ENCODE data around the gene GIPC1. TPM values are rescaled to one million over a fixed set of nuclear protein-coding genes. Genes with fewer than 3 reads are reported as not detected.

GIPC1 gene
- polyA plus RNA-seq, 2 of the 4 experiments (the other 2 are of a cell fraction), result 52.9 to 86.4 TPM

DNA sequence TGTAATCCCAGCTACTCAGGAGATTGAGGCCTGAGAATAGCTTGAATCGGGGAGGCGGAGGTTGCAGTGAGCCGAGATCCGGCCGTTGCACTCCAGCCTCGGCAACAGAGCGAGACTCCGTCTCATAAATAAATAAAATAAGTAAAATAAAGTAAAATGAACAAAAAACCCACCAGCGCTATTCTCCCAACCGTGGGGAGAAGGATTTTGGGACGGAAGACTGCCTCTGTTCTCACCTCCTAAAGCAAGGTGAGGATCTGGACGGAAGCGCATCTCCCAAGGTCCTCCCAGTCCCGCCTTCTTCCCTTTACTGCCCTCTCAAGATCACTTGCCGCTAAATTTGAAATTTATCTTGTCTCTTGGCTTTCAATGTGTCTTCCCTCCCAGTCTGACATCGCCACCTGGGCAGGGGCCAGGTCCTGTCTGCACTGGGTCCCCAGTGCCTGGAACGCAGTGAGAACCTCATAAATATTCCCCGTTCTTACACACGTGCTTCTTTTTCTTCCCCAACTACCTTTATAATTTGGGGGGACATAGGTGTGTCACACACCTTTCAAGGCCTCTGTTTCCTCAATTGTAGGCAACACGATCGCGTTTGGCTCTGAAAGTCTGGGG is 23.4 kb upstream of the GIPC1 start:
- peaks cover 54% of the 10 kb centered on the region for H3K4me1 ChIP-seq
- peak overlapping the region; percentile 75 for H3K4me2 ChIP-seq
- DNase-seq (ENCODE audit: low read depth in 1 of 2, low spot score in 1 of 2) (no peak), ATAC-seq (no peak), FAIRE-seq (no peak)
- 91% methylated on average over 22 of the region's 22 CpGs for WGBS (ENCODE audit: missing lambda C conversion rate)
- CTCF ChIA-PET, result interaction anchor here (1.0 kb wide), 1 partner anchor 15 kb away, joined by 10 read pairs; no protein-coding TSS in a partner anchor
- POLR2A ChIA-PET, result interaction anchor here (3.2 kb wide), 1 partner anchor 12 kb away, joined by 112 read pairs; no protein-coding TSS in a partner anchor
- H3K9me3 ChIP-seq, result no peaks in the 10 kb centered on the region
- peak overlapping the region; percentile 92 for H3K27ac ChIP-seq
- 0 out of 3 replicates have a peak overlapping the region, but pooled peaks have one; percentile 31 for H3K4me3 ChIP-seq
- TF ChIP-seq, protein P1, sequence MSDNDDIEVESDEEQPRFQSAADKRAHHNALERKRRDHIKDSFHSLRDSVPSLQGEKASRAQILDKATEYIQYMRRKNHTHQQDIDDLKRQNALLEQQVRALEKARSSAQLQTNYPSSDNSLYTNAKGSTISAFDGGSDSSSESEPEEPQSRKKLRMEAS (IDR thresholded peaks at IDR 0.05), result no peak
- TF ChIP-seq RNF2 (IDR thresholded peaks at IDR 0.05; ENCODE audit: borderline replicate concordance, low read depth) (no peak), JUNB (IDR thresholded peaks at IDR 0.05) (no peak), SREBF2 (IDR thresholded peaks at IDR 0.05) (no peak), CBX8 (IDR thresholded peaks at IDR 0.05) (no peak), ZSCAN20 (CRISPR knock-in tag; IDR thresholded peaks at IDR 0.05) (no peak)

DNA sequence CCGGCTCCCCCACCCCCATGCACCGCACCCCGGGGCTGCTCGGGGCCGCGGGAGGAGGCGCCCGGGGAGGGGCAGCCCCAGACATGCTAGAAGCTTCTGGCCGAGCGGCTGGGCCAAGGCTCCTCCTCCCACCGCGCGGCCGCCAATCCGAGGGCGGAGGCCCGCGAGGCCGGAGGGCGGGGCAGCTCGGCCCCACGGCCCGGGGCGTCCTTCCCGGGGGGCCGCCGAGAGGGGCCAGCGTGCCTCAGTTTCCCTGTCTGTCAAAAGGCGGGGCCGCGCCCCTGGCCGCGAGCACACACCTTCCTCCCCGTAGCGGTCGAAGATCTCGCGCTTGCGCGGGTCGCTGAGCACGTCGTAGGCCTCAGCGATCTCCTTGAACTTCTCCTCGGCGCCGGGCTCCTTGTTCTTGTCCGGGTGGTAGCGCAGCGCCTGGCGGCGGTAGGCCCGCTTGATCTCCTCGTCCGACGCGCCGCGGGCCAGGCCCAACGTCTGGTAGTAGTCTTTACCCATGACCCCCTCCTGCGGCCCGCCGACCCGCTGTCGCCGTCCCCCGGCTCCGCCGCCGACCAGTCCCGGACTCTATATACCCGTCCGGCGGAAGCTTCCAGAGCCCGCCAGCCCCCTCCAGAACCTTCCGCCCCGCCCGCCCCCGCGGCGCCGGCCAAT is 22.0 kb upstream of the GIPC1 start, which contains the start of gene DNAJB1:
TSS of gene DNAJB1 (minus strand) at position 558 of the 666 bp plus-strand sequence. CDS start at position 510, 48 bp downstream.
- Histone ChIP-seq H3K4me1 (peaks cover 66% of the 10 kb centered on the region), H3K27ac (peak within 1 kb of the TSS; percentile 99 to 100), H3K4me3 (peak within 1 kb of the TSS; percentile 100), H3K9me3 (no peaks in the 10 kb centered on the region), H3K4me2 (peak within 1 kb of the TSS; percentile 93)
- ChIA-PET POLR2A (interaction anchor here (0.6 to 3.2 kb wide), 9 partner anchors 9 to 381 kb away, joined by 3 to 112 read pairs (median 7); partner anchors contain the start of gene GIPC1), CTCF (interaction anchor here (0.7 to 3.5 kb wide), 4 partner anchors 11 to 38 kb away, joined by 3 to 17 read pairs (median 3); no protein-coding TSS in a partner anchor)
- FAIRE-seq (no peak), DNase-seq (ENCODE audit: low read depth in 1 of 2, low spot score in 1 of 2) (peak; percentile 64 to 75), ATAC-seq (peak; percentile 77 to 79)
- 6% methylated on average over 19 of the region's 82 CpGs for WGBS (ENCODE audit: missing lambda C conversion rate)
- TF ChIP-seq HEYL (CRISPR knock-in tag; IDR thresholded peaks at IDR 0.05), result no peak
- TF ChIP-seq FOXS1 (CRISPR knock-in tag; IDR thresholded peaks at IDR 0.05), result no peak
- TF ChIP-seq MYC (IDR thresholded peaks at IDR 0.05; ENCODE audit: borderline replicate concordance, low read length), result no peak
- TF ChIP-seq CEBPB (IDR thresholded peaks at IDR 0.05), result no peak
- peak; percentile 67 to 93; a peak in 4 of 5 replicates for TF ChIP-seq JUN (IDR thresholded peaks at IDR 0.05)
- peak; percentile 99 for TF ChIP-seq POLR2A (IDR thresholded peaks at IDR 0.05; ENCODE audit: low read length)
- TF ChIP-seq RFX5 (IDR thresholded peaks at IDR 0.05), result no peak
- TF ChIP-seq, protein P2, sequence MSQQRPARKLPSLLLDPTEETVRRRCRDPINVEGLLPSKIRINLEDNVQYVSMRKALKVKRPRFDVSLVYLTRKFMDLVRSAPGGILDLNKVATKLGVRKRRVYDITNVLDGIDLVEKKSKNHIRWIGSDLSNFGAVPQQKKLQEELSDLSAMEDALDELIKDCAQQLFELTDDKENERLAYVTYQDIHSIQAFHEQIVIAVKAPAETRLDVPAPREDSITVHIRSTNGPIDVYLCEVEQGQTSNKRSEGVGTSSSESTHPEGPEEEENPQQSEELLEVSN (IDR thresholded peaks at IDR 0.05; ENCODE audit: borderline replicate concordance, low read depth), result 0 out of 2 replicates have a peak, but pooled peaks have one; percentile 29
- TF ChIP-seq, protein P3, sequence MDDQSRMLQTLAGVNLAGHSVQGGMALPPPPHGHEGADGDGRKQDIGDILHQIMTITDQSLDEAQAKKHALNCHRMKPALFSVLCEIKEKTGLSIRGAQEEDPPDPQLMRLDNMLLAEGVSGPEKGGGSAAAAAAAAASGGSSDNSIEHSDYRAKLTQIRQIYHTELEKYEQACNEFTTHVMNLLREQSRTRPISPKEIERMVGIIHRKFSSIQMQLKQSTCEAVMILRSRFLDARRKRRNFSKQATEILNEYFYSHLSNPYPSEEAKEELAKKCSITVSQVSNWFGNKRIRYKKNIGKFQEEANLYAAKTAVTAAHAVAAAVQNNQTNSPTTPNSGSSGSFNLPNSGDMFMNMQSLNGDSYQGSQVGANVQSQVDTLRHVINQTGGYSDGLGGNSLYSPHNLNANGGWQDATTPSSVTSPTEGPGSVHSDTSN (IDR thresholded peaks at IDR 0.05), result peak; percentile 74; the same call in 1 of the 2 replicates
- peak; percentile 100 for TF ChIP-seq PHF8 (IDR thresholded peaks at IDR 0.05; ENCODE audit: borderline replicate concordance, low read depth)
- no peak for TF ChIP-seq KDM1A (IDR thresholded peaks at IDR 0.05; ENCODE audit: low read depth)
- no peak for TF ChIP-seq ESRRA (IDR thresholded peaks at IDR 0.05; ENCODE audit: borderline replicate concordance, low read length)
- TF ChIP-seq MAFK (IDR thresholded peaks at IDR 0.05; ENCODE audit: partially characterized antibody), result no peak
- TF ChIP-seq, protein P1 (IDR thresholded peaks at IDR 0.05), result peak; percentile 38; the same call in 1 of the 2 replicates
- TF ChIP-seq HOXB5 (CRISPR knock-in tag; IDR thresholded peaks at IDR 0.05), result peak; percentile 49; the same call in 1 of the 2 replicates
- TF ChIP-seq, protein P4, sequence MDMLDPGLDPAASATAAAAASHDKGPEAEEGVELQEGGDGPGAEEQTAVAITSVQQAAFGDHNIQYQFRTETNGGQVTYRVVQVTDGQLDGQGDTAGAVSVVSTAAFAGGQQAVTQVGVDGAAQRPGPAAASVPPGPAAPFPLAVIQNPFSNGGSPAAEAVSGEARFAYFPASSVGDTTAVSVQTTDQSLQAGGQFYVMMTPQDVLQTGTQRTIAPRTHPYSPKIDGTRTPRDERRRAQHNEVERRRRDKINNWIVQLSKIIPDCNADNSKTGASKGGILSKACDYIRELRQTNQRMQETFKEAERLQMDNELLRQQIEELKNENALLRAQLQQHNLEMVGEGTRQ (IDR thresholded peaks at IDR 0.05), result no peak
- peak; percentile 83 for TF ChIP-seq TFCP2L1 (CRISPR knock-in tag; IDR thresholded peaks at IDR 0.05)
- no peak for TF ChIP-seq MAZ (IDR thresholded peaks at IDR 0.05; ENCODE audit: borderline replicate concordance, low read depth, low read length)
- 0 out of 2 replicates have a peak, but pooled peaks have one; percentile 60 for TF ChIP-seq RARB (CRISPR knock-in tag; IDR thresholded peaks at IDR 0.05)
- TF ChIP-seq, protein P5, sequence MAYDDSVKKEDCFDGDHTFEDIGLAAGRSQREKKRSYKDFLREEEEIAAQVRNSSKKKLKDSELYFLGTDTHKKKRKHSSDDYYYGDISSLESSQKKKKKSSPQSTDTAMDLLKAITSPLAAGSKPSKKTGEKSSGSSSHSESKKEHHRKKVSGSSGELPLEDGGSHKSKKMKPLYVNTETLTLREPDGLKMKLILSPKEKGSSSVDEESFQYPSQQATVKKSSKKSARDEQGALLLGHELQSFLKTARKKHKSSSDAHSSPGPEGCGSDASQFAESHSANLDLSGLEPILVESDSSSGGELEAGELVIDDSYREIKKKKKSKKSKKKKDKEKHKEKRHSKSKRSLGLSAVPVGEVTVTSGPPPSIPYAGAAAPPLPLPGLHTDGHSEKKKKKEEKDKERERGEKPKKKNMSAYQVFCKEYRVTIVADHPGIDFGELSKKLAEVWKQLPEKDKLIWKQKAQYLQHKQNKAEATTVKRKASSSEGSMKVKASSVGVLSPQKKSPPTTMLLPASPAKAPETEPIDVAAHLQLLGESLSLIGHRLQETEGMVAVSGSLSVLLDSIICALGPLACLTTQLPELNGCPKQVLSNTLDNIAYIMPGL (CRISPR knock-in tag; IDR thresholded peaks at IDR 0.05; ENCODE audit: borderline replicate concordance), result 0 out of 2 replicates have a peak, but pooled peaks have one; percentile 77
- TF ChIP-seq RAD21 (conservative IDR thresholded peaks at IDR 0.05 in 1 of 2, IDR thresholded peaks at IDR 0.05 in 1 of 2), result no peak
- TF ChIP-seq, protein P6, sequence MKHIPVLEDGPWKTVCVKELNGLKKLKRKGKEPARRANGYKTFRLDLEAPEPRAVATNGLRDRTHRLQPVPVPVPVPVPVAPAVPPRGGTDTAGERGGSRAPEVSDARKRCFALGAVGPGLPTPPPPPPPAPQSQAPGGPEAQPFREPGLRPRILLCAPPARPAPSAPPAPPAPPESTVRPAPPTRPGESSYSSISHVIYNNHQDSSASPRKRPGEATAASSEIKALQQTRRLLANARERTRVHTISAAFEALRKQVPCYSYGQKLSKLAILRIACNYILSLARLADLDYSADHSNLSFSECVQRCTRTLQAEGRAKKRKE (CRISPR knock-in tag; IDR thresholded peaks at IDR 0.05; ENCODE audit: low read depth), result no peak
- TF ChIP-seq HDAC2 (IDR thresholded peaks at IDR 0.05), result no peak
- TF ChIP-seq, protein P7, sequence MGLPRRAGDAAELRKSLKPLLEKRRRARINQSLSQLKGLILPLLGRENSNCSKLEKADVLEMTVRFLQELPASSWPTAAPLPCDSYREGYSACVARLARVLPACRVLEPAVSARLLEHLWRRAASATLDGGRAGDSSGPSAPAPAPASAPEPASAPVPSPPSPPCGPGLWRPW (IDR thresholded peaks at IDR 0.05), result no peak
- TF ChIP-seq ZNF302 (CRISPR knock-in tag; IDR thresholded peaks at IDR 0.05), result no peak

Measured in A549 (cell line).